Heart right ventricle (tissue), 16 donors: Measurements from ENCODE around the gene OR52E4. TPM values are rescaled to one million over a fixed set of nuclear protein-coding genes. Genes with fewer than 3 reads are reported as not detected.

Source experiments
- ATAC-seq, 8 donors: fragments of 200-7000 bp; cut with Tn5 transposase; one replicate each; pipeline ENCODE4 v1.9.1; 2020; ENCODE audit warnings: mild to moderate bottlenecking in 8 of 8, moderate library complexity in 8 of 8, moderate number of reproducible peaks in 1 of 8
- DNase-seq, 2 donors: peaks; one replicate each; pipeline ENCODE4 v3.0.0-alpha.2; 2020
- H3K27ac ChIP-seq, 10 donors: fragments of 200-600 bp; sonication (generic) in 2 of 10; one replicate each; pipeline versions ENCODE4 v1.5.0 to v1.8.0; 2020 to 2022; ENCODE audit warnings: mild to moderate bottlenecking in 3 of 10
- H3K27me3 ChIP-seq, 7 donors: fragments of 200-600 bp; one replicate each; pipeline ENCODE4 v1.8.0; 2021 to 2022; ENCODE audit warnings: mild to moderate bottlenecking in 2 of 7
- H3K36me3 ChIP-seq, 9 donors: fragments of 200-600 bp; sonication (generic) in 1 of 9; one replicate each; pipeline versions ENCODE4 v1.5.0 to v1.8.0; 2020 to 2022; ENCODE audit warnings: mild to moderate bottlenecking in 2 of 9
- H3K4me1 ChIP-seq, 9 donors: fragments of 200-600 bp; sonication (generic) in 1 of 9; one replicate each; pipeline versions ENCODE4 v1.5.0 to v1.8.0; 2020 to 2022; ENCODE audit warnings: mild to moderate bottlenecking in 4 of 9
- H3K4me3 ChIP-seq, 10 donors: fragments of 200-600 bp; sonication (generic) in 2 of 10; one replicate each; pipeline versions ENCODE4 v1.5.0 to v1.8.0; 2020 to 2022; ENCODE audit warnings: mild to moderate bottlenecking in 7 of 10, moderate library complexity in 2 of 10
- H3K9me3 ChIP-seq, 11 donors: fragments of 200-600 bp in 10 of 11; sonication (generic) in 2 of 11; one replicate each; pipeline versions ENCODE4 v1.5.0 to v1.8.0; 2013 to 2022; ENCODE audit warnings: mild to moderate bottlenecking in 2 of 11, control low read depth in 1 of 11, moderate library complexity in 1 of 11
- WGBS, 2 donors: extraction: QIAGEN DNeasy Blood & Tissue Kit; methylation state at CpG; one replicate each; pipeline ENCODE4 v1.1.7; 2013; ENCODE audit warnings: inconsistent platforms in 1 of 2; 5-methylcytosine and 5-hydroxymethylcytosine counted together
- intact Hi-C, 10 donors: fragments of 100-400 bp; cut with DNase I; formaldehyde crosslinking; loops; one replicate each; pipeline versions ENCODE4 v1.11.1 to v1.14.2; 2022
- polyA plus RNA-seq, 2 donors: library from polyadenylated mRNA; stranded (reverse); fragments of 200-250 nt; gene quantifications; one replicate each; pipeline ENCODE4 v1.2.3, GENCODE V29; 2013
- total RNA-seq, 10 donors: library from RNA; stranded (reverse); fragmentation: NEBNext Ultra II Directional in 3 of 10; extraction: Animal tissue kit (Norgen Biotek cat#: 25700) in 3 of 10; gene quantifications; one replicate each; pipeline versions ENCODE4 v1.2.1 to v1.2.4, GENCODE V29; 2021 to 2023
- TF ChIP-seq, protein P1 (sequence below), 9 donors: fragments of 200-600 bp; sonication (generic) in 2 of 9; IDR thresholded peaks; one replicate each; pipeline versions ENCODE4 v1.5.0 to v1.8.0; 2021 to 2022; ENCODE audit warnings: antibody characterized with exemption in 9 of 9, mild to moderate bottlenecking in 5 of 9, moderate library complexity in 1 of 9
- donor health status: Arrhythmogenic right ventricular cardiomyopathy.
- donor health status: ischemic (EF 13 %, LVEDD 7.1; RV severe dilation, severe dysfunction).
- donor health status: healthy with polysubstance abuse.
- donor health status: DM: no; HTN: yes; CAD: no.
- donor health status: DM: no; HTN: no; CAD: no.
- donor health status: ischemic (EF 25% LVEDD 6.9; RV normal size, moderate dysfunction).
- donor health status: ischemic (EF 25% LVEDD 5.7; RV mildly dilated, moderate dysfunction).
- donor health status: healthy.
- donor health status: DM: yes; HTN: yes; CAD: no.
- donor health status: Ischemic cardiomyopathy.
- donor health status: ischemic (EF 35%, LVEDD 5.7; RV mildly dilated, moderate dysfunction).
- donor health status: nonischemic (EF 11% LVEDD 7.7; RV severe dilation, severe dysfunction).
- donor health status: DM: yes; HTN: yes; CAD: no.
- donor health status: PGD.
- donor health status: ischemic (EF 29% LVEDD 5.4; RV normal size, mild dysfunction).
- donor health status: nonischemic (EF 23%, LVEDD 6.1; RV moderate dilation, normal function).

The OR52E4 gene
- total and polyA plus RNA-seq, 12 donors, result not detected

- Histone ChIP-seq H3K9me3 (no peaks in the 10 kb centered on the region), H3K4me3 (no peak overlapping the region), H3K27ac (no peak overlapping the region), H3K4me1 (no peaks in the 10 kb centered on the region), H3K36me3 (no peaks in the 10 kb centered on the region), H3K27me3 (peaks cover 0 to 4% (median 0%) of the 10 kb centered on the region in 7 donors)
- no peak for DNase-seq
- TF ChIP-seq, protein P1, sequence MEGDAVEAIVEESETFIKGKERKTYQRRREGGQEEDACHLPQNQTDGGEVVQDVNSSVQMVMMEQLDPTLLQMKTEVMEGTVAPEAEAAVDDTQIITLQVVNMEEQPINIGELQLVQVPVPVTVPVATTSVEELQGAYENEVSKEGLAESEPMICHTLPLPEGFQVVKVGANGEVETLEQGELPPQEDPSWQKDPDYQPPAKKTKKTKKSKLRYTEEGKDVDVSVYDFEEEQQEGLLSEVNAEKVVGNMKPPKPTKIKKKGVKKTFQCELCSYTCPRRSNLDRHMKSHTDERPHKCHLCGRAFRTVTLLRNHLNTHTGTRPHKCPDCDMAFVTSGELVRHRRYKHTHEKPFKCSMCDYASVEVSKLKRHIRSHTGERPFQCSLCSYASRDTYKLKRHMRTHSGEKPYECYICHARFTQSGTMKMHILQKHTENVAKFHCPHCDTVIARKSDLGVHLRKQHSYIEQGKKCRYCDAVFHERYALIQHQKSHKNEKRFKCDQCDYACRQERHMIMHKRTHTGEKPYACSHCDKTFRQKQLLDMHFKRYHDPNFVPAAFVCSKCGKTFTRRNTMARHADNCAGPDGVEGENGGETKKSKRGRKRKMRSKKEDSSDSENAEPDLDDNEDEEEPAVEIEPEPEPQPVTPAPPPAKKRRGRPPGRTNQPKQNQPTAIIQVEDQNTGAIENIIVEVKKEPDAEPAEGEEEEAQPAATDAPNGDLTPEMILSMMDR (IDR thresholded peaks at IDR 0.05), result no peak
- 74 to 83% methylated on average over 2 of the region's 2 CpGs for WGBS, 2 donors
- intact Hi-C loops, result no loop called here
- ATAC-seq, result no peak
Measured at GRCh38 chr11:5899534-5899933, 19.1 kb downstream of the OR52E4 start.

DNA sequence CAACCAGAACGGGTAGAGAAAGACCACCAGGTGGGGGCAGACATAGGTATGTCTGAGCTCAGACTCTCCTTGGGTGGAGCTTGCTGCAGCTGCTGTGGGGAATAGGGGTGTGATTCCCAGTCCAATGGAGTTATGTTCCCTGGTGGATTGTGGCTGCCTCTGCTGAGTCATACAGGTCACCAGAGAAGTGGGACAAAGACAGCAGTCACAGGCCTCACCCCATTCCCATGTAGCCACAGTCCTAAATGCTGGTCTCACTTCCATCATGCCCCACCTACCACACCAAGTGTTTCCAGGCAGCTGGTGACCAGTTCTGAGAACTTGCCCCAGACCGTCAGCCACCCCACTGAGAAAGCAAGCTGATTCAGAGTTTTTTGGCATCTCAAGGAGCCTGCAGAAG is 30.1 kb downstream of the OR52E4 start:
- DNase-seq (no peak), ATAC-seq (no peak)
- no peak overlapping the region for H3K4me3 ChIP-seq
- no peaks in the 10 kb centered on the region for H3K27me3 ChIP-seq
- H3K27ac ChIP-seq, result no peak overlapping the region
- peaks cover 0 to 33% (median 0%) of the 10 kb centered on the region in 11 donors for H3K9me3 ChIP-seq
- no peaks in the 10 kb centered on the region for H3K4me1 ChIP-seq
- intact Hi-C loops, result no loop called here
- WGBS, 2 donors, result 72 to 73% methylated on average over 2 of the region's 2 CpGs
- TF ChIP-seq, protein P1 (IDR thresholded peaks at IDR 0.05), result no peak
- no peaks in the 10 kb centered on the region for H3K36me3 ChIP-seq

- no peaks in the 10 kb centered on the region for H3K36me3 ChIP-seq
- DNase-seq (no peak), ATAC-seq (no peak)
- H3K4me3 ChIP-seq, result no peak overlapping the region
- H3K27me3 ChIP-seq, result no peaks in the 10 kb centered on the region
- H3K9me3 ChIP-seq, result peaks cover 0 to 44% (median 0%) of the 10 kb centered on the region in 11 donors
- no peaks in the 10 kb centered on the region for H3K4me1 ChIP-seq
- no peak overlapping the region for H3K27ac ChIP-seq
- 57 to 73% methylated on average over 2 of the region's 2 CpGs for WGBS, 2 donors
- TF ChIP-seq, protein P1 (IDR thresholded peaks at IDR 0.05), result no peak
- intact Hi-C loops, result no loop called here
Measured at GRCh38 chr11:5922749-5923426, 42.5 kb downstream of the OR52E4 start.

GRCh38 chr11:5923427-5923776 is 43.0 kb downstream of the OR52E4 start:
- intact Hi-C loops, result no loop called here
- Histone ChIP-seq H3K36me3 (no peaks in the 10 kb centered on the region), H3K27me3 (no peaks in the 10 kb centered on the region), H3K9me3 (peaks cover 0 to 48% (median 0%) of the 10 kb centered on the region in 11 donors), H3K27ac (no peak overlapping the region), H3K4me3 (no peak overlapping the region), H3K4me1 (no peaks in the 10 kb centered on the region)
- ATAC-seq (no peak), DNase-seq (no peak)
- TF ChIP-seq, protein P1 (IDR thresholded peaks at IDR 0.05), result no peak
